GM18868 (cell line): Measurements from ENCODE around the gene RMI2.

Experiments used
- ATAC-seq: cut with Tn5 transposase; IDR thresholded peaks from one replicate; pipeline ENCODE4 v1.9.1; 2021; ENCODE audit warnings: mild to moderate bottlenecking, moderate library complexity; ENCODE audit not compliant: unreplicated experiment

RMI2 gene

DNA sequence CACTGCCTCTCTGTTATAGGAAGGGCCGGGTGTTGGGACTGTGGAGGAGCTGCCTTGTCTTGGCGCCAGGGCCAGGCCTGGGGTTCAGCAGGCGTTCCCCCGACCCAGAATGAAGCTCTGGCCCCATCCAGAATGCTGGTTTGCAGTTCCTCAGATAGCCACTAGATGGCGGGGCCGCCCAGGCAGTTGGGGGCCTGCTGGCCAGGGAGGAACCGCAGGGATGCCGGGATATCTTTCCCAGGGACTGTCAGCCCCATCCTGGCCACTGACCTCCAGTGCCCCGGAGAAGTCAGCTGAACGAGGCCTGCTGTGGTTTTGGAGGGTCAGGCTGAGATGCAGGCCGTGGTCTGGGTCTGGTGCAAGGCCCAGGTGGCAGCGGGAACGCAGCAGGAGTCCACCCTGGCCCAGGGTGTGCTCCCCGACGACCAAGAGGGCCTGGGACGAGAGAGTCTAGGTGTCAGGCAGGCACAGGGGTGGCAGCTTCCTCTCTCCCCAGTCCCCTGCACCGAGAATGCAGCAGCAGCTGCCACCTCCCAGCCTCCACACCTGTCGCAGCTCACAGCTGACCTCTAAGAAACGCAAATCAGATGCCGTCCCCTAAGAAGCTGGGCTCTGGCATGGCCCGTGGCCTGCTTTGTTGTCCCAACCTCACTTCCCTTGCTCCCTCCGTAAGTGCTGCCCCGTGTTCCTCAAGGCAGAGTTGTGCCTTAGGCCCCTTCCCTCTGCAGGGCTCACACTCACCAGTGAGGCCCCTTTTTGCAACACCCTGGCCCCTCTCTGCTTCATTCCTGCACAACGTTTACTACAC lies 51.2 kb downstream of the RMI2 start:
- ATAC-seq: no peak

DNA sequence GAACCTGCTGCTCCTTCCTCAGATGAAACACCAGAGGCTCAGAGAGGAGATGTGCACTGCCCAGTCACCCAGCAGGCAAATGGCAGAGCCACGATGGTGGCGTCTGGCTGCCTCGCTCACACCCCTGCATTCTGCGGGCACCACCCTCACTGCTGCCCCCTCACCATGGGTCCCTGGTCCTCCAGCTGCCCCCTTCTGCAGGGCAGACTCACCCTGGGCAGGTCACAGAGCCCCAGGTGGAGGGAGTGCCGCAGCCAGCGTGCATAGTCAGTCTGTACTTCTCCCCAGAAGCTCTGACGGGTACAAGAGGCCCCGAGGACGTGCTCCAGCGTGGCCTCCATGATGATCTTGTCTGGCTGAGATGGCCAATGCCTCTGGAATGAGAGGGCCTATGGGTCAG lies 52.9 kb downstream of the RMI2 start:
- no peak for ATAC-seq

DNA sequence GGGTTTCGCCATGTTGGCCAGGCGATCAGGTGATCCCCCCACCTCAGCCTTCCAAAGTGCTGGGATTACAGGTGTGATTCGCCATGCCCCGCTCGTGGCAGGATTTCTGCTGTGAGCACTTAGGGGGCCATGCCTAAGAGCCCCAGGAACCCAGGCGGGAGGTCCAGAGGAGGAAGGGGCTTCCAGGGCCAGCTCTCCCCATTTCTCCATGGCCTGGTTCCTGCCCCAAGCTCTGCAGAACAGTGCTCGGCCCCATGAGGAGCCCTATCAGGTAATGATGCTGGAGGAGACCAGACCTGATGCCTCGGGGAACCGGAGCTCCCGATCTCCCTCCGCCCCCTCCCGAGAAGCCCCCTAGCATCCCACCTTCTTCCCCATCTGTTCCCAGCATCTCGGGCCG lies 53.6 kb downstream of the RMI2 start:
- no peak for ATAC-seq

DNA sequence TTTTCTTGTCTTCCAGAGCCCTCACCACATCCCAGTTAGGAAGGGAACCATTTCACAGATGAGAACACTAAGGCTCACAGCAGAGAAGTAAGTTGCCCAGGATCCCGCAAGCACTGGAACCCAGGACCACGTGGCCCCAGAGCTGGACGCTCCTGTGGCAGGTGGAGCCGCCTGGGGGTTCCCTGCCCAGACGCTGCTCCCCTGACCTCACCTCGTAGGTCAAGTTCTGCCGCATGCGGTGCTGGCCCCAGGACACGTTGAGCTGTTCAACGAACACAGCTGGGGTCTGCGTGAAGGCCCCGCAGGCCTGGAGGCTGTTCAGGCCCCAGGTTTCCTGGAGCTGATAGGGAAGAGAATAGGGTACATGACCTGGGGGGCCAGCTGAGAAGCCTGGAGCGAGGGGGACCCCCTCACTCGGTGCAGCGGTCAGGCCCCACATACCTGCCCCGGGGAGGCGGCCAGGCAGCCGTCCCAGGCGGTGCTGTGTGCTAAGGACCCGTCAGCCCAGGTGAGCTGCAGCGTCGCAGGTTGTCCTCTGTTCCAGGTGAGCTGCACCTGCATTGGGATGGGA lies 54.1 kb downstream of the RMI2 start:
- no peak for ATAC-seq

DNA sequence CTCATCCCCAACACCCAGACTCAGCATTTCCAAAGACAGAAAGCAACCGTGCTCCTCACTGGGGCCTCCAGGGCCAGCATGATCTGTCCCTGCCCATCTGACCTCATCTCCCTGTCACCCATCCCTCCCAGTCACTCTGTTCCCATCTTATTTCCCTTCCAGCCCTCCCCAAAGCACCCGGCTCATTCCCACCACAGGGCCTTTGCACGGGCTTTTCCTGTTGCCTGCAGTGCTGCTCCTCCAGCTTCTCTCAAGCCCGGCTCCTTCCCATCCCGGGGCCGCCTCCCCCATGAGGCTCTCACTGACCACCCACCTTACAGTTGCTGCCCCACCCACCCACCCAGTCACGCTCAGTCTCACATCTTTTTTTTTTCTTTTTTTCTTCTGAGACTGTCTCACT lies 54.8 kb downstream of the RMI2 start:
- no peak for ATAC-seq
